ENCODE measurements around the gene KIF4A. TPM values are rescaled to one million over a fixed set of nuclear protein-coding genes. Genes with fewer than 3 reads are reported as not detected.

The KIF4A gene
- total RNA-seq, 4 donors from 2014 or later: 0.59 TPM; not detected in 3

DNA sequence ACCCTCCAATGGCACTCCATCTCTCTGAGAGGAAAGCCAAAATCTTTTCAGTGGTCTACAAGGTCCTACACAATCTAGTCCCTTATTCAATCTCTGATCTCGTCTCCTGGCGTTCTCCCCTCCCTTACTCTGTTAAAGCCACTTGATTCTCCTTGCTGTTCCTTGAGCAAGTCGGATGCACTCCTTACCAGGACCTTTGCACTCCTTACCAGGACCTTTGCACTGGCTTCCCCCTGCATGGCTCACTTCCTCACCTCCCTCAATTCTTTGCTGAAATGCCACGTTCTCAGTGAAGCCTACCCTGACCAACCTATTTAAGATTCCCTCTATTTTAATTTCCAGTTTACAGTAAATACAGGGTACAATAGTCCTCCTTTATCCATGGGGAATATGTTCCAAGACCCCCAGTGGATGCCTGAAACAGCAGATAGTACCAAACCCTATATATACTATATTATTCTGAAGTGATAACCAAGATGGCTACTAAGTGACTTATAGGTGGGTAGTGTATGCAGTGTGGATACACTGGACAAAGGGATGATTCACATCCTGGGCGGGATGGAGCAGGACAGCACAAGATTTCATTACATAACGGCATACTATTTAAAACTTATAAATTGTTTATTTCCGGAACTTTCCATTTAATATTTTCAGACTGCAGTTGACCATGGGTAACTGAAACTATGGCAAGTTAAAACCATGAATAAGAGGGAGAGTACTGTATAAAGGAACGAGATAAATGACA, 148.2 kb downstream of the KIF4A start:
- Histone ChIP-seq H3K9me3 (no peaks in the 10 kb centered on the region), H3K27me3 (peaks cover 0 to 23% of the 10 kb centered on the region in 2 donors), H3K4me3 (no peak overlapping the region), H3K4me1 (peaks cover 0 to 12% (median 4%) of the 10 kb centered on the region in 4 donors), H3K36me3 (no peaks in the 10 kb centered on the region), H3K27ac (no peak overlapping the region)
- WGBS, 2 donors: 70 to 73% methylated on average over 8 of the region's 8 CpGs
- TF ChIP-seq EP300 (IDR thresholded peaks at IDR 0.05) (no peak), POLR2A (IDR thresholded peaks at IDR 0.05) (no peak)
- TF ChIP-seq, protein P1, sequence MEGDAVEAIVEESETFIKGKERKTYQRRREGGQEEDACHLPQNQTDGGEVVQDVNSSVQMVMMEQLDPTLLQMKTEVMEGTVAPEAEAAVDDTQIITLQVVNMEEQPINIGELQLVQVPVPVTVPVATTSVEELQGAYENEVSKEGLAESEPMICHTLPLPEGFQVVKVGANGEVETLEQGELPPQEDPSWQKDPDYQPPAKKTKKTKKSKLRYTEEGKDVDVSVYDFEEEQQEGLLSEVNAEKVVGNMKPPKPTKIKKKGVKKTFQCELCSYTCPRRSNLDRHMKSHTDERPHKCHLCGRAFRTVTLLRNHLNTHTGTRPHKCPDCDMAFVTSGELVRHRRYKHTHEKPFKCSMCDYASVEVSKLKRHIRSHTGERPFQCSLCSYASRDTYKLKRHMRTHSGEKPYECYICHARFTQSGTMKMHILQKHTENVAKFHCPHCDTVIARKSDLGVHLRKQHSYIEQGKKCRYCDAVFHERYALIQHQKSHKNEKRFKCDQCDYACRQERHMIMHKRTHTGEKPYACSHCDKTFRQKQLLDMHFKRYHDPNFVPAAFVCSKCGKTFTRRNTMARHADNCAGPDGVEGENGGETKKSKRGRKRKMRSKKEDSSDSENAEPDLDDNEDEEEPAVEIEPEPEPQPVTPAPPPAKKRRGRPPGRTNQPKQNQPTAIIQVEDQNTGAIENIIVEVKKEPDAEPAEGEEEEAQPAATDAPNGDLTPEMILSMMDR (IDR thresholded peaks at IDR 0.05): no peak
- DNase-seq (ENCODE audit: low spot score in 2 of 2): no peak

DNA sequence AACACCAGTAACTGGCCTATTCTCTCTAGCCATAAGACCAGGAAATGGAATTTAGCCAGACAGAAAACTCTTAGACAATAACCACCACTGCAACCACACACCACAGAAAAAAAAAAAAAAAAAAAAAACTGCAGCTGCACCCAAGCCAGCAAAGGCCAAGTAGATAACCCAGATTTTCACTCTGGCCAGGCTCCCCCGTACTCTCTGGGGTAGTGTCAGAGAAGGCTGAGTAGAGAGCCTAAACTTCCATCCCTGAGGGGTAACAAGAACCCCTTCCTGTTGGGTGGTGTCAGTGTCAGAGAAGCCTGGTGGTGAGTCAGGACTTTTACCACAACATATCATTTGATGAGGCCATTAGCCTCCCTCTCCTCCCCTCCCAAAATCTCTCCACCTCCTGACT, 149.1 kb downstream of the KIF4A start:
- H3K4me3 ChIP-seq: no peak overlapping the region
- 67 to 74% methylated on average over 1 of the region's 1 CpG for WGBS, 2 donors
- DNase-seq (ENCODE audit: low spot score in 2 of 2): no peak
- H3K36me3 ChIP-seq: no peaks in the 10 kb centered on the region
- H3K9me3 ChIP-seq: no peaks in the 10 kb centered on the region
- no peak for TF ChIP-seq EP300 (IDR thresholded peaks at IDR 0.05)
- TF ChIP-seq, protein P1 (IDR thresholded peaks at IDR 0.05): no peak
- TF ChIP-seq POLR2A (IDR thresholded peaks at IDR 0.05): no peak
- H3K4me1 ChIP-seq: peaks cover 0 to 7% (median 4%) of the 10 kb centered on the region in 4 donors
- H3K27ac ChIP-seq: no peak overlapping the region
- H3K27me3 ChIP-seq: peaks cover 0 to 30% of the 10 kb centered on the region in 2 donors

GRCh38 chrX:70442224-70442623, 152.3 kb downstream of the KIF4A start:
- peaks cover 0 to 11% (median 0%) of the 10 kb centered on the region in 4 donors for H3K4me1 ChIP-seq
- no peak for DNase-seq (ENCODE audit: low spot score in 2 of 2)
- H3K9me3 ChIP-seq: no peaks in the 10 kb centered on the region
- H3K27me3 ChIP-seq: peaks cover 0 to 55% of the 10 kb centered on the region in 2 donors
- no peaks in the 10 kb centered on the region for H3K36me3 ChIP-seq
- TF ChIP-seq EP300 (IDR thresholded peaks at IDR 0.05) (no peak), POLR2A (IDR thresholded peaks at IDR 0.05) (no peak)
- TF ChIP-seq, protein P1 (IDR thresholded peaks at IDR 0.05): no peak
- WGBS, 2 donors: 53 to 61% methylated on average over 6 of the region's 6 CpGs
- H3K4me3 ChIP-seq: no peak overlapping the region
- H3K27ac ChIP-seq: no peak overlapping the region

- Histone ChIP-seq H3K27me3 (peaks cover 0 to 44% of the 10 kb centered on the region in 2 donors), H3K4me1 (peaks cover 0 to 11% (median 0%) of the 10 kb centered on the region in 4 donors), H3K36me3 (no peaks in the 10 kb centered on the region), H3K9me3 (no peaks in the 10 kb centered on the region), H3K4me3 (peak within 1 kb of the TSS in 1 of 4 donors; percentile 34), H3K27ac (no peak within 1 kb of the TSS)
- no peak for DNase-seq (ENCODE audit: low spot score in 2 of 2)
- TF ChIP-seq EP300 (IDR thresholded peaks at IDR 0.05): no peak
- TF ChIP-seq, protein P1 (IDR thresholded peaks at IDR 0.05): no peak
- no peak for TF ChIP-seq POLR2A (IDR thresholded peaks at IDR 0.05)
- 14 to 41% methylated on average over 4 to 21 of the region's 21 CpGs for WGBS, 2 donors
Measured at GRCh38 chrX:70444326-70444945, 154.5 kb downstream of the KIF4A start, which contains the start of gene DLG3. Gene DLG3, plus strand, starts transcription at chrX:70444835. Its CDS starts 367 bp downstream, at chrX:70445202.

Measured in tibial nerve (tissue), 4 donors.